ENCODE data around the gene OR4E2. TPM values are rescaled to one million over a fixed set of nuclear protein-coding genes. Genes with fewer than 3 reads are reported as not detected.

Gene OR4E2
- total RNA-seq, 1 donor from 2014 or later = not detected

GRCh38 chr14:21634840-21635239 is 18.8 kb upstream of the OR4E2 start, which contains the start of gene OR10G2:
Gene OR10G2 (minus strand): TSS chr14:21634940. CDS start chr14:21634842, 98 bp downstream.
- H3K4me3 ChIP-seq (ENCODE audit: low read depth, low read length) = no peak within 1 kb of the TSS
- no peak for TF ChIP-seq CTCF (conservative IDR thresholded peaks at IDR 0.05; ENCODE audit: low read depth, low read length)
- DNase-seq (ENCODE audit: low read depth) = no peak

GRCh38 chr14:21642683-21643082 is 11.0 kb upstream of the OR4E2 start:
- no peak for DNase-seq (ENCODE audit: low read depth)
- TF ChIP-seq CTCF (conservative IDR thresholded peaks at IDR 0.05; ENCODE audit: low read depth, low read length) = no peak
- H3K4me3 ChIP-seq (ENCODE audit: low read depth, low read length) = no peak overlapping the region

- no peak overlapping the region for H3K4me3 ChIP-seq (ENCODE audit: low read depth, low read length)
- no peak for TF ChIP-seq CTCF (conservative IDR thresholded peaks at IDR 0.05; ENCODE audit: low read depth, low read length)
- no peak for DNase-seq (ENCODE audit: low read depth)
Observed at GRCh38 chr14:21643407-21643806, 10.2 kb upstream of the OR4E2 start.

GRCh38 chr14:21647380-21647779 is 6.3 kb upstream of the OR4E2 start:
- H3K4me3 ChIP-seq (ENCODE audit: low read depth, low read length) = no peak overlapping the region
- DNase-seq (ENCODE audit: low read depth) = no peak
- TF ChIP-seq CTCF (conservative IDR thresholded peaks at IDR 0.05; ENCODE audit: low read depth, low read length) = no peak

GRCh38 chr14:21652209-21652808 is 1.3 kb upstream of the OR4E2 start:
- H3K4me3 ChIP-seq (ENCODE audit: low read depth, low read length) = no peak overlapping the region
- TF ChIP-seq CTCF (conservative IDR thresholded peaks at IDR 0.05; ENCODE audit: low read depth, low read length) = no peak
- no peak for DNase-seq (ENCODE audit: low read depth)

GRCh38 chr14:21654215-21654614 is 580 bp downstream of the OR4E2 start:
- no peak for DNase-seq (ENCODE audit: low read depth)
- TF ChIP-seq CTCF (conservative IDR thresholded peaks at IDR 0.05; ENCODE audit: low read depth, low read length) = no peak
- H3K4me3 ChIP-seq (ENCODE audit: low read depth, low read length) = no peak overlapping the region

- H3K4me3 ChIP-seq (ENCODE audit: low read depth, low read length) = no peak overlapping the region
- no peak for TF ChIP-seq CTCF (conservative IDR thresholded peaks at IDR 0.05; ENCODE audit: low read depth, low read length)
- no peak for DNase-seq (ENCODE audit: low read depth)
Observed at GRCh38 chr14:21656980-21657379, 3.3 kb downstream of the OR4E2 start.
